ENCODE measurements around the gene COL27A1.

COL27A1 gene

DNA sequence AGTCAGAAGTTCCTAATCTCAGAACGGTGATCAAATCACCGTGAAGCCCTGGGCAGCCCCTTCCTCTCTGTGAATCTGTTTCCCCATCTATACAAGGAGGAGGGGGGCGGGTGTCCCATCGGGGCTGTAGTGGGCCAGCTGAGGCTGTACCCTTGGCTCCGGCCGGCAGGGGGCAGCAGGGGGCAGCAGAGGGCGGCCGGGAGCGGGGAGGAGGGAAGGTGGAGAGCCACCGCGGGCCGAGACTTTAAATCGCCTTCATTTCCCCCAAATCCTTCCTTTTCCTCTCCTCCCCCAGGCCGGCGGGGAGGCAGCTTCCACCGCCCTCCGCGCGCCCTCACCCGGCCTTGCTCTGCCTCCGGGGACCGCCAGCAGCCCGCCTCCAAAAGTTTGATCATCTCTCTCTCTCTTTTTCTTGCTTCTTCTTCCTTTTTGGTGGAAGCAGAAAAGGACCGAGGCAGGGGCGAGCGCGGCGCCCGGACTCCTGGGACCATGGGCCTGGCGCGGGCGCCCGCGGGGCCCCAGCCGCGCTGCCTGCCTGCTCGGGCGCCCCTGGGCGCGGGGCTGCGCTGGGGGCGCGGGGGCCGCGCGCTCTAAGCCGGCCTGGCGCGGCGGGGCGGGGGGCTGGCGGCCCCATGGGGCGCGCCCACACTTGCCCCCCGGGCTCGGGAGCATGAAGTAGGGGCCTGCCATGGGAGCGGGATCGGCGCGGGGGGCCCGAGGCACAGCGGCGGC, at the start of gene COL27A1:
TSS of gene COL27A1 (plus strand) at position 275 of the 732 bp plus-strand sequence. CDS start at position 689, 414 bp downstream.
- peak; percentile 58 for DNase-seq (ENCODE audit: low spot score)

DNA sequence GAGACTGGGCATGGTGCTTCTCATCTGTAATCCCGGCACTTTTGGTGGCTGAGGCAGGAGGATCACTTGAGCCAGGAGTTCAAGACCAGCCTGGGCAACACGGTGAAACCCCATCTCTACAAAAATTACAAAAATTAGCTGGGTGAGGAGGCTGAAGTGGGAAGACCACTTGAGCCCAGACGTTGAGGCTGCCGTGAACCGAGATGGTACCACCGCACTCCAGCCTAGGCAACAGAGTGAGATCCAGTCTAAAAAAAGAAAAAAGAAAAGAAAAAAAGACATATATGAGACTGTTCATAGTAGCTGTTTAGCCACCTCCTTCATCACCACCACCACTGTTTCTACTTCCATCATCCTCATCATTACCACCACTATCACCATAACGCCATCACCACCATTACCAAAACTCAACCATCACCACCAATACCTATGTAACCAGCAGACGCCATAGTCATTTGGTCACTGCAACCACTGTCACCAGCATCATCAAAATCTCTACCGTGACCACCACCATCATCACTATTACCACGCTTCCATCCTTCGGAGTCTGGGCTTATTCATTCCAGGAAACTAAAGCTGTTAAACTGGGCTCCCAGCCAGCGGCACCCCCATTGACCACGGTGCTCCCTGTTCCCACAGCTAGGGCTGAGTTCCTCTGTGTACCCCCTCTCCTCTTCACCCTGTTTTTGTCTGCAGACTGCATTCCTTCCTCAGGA, 47.9 kb upstream of the COL27A1 start:
- no peak for DNase-seq (ENCODE audit: low spot score)

- DNase-seq (ENCODE audit: low spot score), result peak; percentile 85
These were observed 47.1 kb upstream of the COL27A1 start for GRCh38 chr9:114108016-114108833.

- no peak for DNase-seq (ENCODE audit: low spot score)
These were observed 46.2 kb upstream of the COL27A1 start for GRCh38 chr9:114109124-114109523.

DNA sequence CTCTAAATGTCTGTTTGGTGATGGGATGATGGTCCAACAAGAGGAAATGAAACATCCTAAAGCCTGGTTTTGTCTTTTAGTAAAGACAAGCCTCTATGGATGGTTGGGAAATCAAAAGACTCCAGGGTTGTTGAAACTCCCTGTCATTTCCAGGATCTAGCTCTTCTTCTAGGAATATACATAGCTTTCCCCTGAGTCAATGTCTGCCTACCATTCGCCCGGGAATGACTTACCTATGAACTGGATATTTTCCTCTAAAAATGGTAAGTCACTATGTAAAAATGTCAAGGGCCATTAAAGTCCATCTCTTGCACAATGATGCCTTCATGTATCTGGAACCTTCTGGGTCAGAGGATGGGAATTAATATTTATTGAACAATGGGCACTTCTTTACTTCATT, 45.2 kb upstream of the COL27A1 start:
- DNase-seq (ENCODE audit: low spot score), result no peak

GRCh38 chr9:114112325-114112724, 43.0 kb upstream of the COL27A1 start:
- no peak for DNase-seq (ENCODE audit: low spot score)

GRCh38 chr9:114112778-114113584, 42.4 kb upstream of the COL27A1 start:
- no peak for DNase-seq (ENCODE audit: low spot score)

DNA sequence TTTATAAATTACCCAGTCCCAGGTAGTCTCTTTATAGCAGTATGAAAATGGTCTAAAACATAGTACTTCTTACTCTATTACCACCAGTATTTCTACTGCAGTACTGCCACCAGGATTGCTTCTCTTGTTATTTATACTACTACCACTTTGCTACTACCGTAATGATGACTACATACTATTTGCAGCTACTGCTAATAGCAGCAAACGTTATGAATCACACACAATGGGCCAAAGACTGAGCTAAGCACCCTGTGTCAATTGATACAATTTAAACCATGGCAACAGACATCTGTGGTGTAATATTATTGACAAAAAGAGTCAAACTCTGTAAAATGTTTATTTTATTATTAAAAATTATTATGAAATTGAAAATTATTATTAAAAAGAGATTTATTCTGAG, 41.0 kb upstream of the COL27A1 start:
- DNase-seq (ENCODE audit: low spot score), result no peak

GRCh38 chr9:114115654-114116125, 39.6 kb upstream of the COL27A1 start:
- no peak for DNase-seq (ENCODE audit: low spot score)

DNA sequence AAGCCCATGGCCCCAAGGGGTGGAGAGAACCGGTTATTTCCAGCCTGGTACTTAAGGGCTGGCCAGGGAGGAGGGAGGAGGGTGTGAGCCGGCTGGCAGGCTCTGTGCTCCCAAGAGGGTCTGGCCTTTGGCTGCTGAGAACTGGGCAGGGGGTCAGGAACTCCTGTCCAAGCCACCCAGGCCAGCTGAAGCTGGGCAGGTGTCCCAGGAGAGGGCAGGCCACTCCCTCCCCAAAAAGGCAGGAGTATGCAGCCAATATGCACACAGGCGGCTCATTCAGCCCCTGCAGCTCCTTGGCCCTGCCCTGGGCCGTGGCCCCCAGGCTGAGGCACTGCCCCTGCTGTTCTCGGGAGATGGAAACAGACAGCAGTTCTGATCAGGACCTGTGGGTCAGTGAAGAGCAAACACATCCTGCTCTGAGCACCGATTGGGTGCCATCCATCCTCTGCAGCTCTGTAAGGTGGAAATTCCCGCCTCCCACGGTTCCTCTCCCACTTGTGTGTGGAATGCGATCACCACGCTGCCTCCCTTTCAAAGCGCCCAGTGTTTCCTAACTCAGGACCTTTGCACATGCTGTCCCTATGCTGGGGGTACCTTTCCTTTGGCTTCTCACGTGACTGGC, 39.1 kb upstream of the COL27A1 start:
- DNase-seq (ENCODE audit: low spot score), result no peak

- no peak for DNase-seq (ENCODE audit: low spot score)
These were observed 37.7 kb upstream of the COL27A1 start for GRCh38 chr9:114117614-114117995.

GRCh38 chr9:114117996-114118830, 37.1 kb upstream of the COL27A1 start:
- peak; percentile 62 for DNase-seq (ENCODE audit: low spot score)

DNA sequence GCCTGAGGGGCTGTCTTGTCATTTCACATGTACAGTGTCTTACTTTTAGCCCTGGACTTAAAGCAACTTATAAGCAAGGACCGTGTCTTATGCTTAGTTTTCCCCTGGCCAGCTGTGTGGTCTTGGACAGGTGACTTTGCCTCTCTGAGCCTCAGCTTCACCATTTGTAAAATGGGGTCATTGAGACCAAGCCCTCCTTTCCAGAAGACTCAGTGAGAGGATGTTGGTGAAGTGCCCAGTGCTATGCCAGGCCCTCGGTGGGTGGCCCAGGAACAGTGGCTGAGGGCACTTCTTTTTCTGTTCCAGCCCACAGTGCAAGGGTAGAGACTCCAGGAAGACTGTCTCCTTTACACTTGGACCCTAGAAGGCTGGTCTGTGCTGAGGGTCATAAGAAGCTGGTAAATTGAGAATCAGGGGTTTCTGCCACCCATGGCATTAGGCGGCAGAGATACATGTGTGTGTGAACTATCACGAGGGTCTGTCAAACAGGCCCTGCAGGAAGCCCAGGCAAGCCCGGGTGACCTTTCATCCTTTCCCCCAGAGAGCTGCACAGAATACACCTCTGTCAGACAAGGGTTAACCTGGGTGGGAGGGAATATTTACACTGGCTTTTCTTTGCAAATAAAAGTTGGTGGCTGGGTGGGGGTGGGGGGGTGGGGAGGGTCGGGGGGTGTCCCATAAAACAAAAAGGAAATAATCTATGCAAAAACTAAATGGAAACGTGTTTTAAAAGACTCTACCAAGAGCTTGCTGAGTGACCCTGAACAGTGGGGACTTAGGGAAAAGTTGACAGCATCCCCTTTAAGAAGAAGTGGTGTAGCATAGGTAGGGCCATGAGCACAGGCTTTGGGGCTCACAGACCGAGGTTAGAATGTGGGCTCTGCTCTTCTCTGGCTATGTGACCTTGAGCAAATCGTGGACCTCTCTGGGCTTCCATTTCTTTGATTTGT, 35.8 kb upstream of the COL27A1 start:
- DNase-seq (ENCODE audit: low spot score), result no peak

DNA sequence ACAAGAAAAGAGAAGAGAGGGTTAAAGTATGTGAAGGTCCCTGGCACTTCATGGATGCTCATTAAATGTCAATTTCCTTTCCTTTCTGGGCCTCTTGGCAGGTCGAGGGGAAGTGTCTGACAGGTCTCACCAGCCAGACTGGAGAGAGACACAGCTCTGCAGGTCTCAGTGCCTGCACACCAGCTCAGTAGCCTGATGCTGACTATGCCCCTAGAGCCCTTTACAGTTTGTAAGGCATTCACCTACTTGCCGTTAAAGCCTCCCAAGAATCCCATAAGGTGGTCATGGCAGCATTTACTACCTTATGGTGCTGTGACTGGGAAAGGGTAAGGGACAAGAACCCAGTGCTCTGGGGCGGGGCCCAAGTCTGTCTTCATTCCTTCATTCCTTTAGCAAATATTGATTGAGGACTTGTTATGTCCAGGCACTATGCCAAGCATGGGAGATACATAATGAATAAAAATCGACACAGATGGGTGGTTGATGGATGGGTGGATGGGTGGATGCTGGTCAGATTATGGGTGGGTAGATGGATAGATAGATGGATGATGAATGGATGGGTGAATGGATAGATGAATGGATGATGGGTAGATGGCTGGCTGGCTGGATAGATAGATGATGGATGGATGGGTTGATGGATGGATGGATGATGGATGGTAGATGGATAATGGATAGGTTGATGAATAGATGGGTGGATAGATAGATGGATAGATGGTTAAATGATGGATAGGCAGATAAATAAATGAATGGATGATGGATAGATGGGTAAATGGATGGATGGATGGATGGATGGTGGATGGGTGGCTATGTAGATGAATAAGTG, 34.9 kb upstream of the COL27A1 start:
- no peak for DNase-seq (ENCODE audit: low spot score)

GRCh38 chr9:114121227-114122135, 33.9 kb upstream of the COL27A1 start:
- DNase-seq (ENCODE audit: low spot score), result no peak

- DNase-seq (ENCODE audit: low spot score), result no peak
These were observed 33.0 kb upstream of the COL27A1 start for GRCh38 chr9:114122136-114123027.

Measured in globus pallidus (tissue), 1 donor.